Heart left ventricle (tissue), 13 donors: ENCODE measurements around the gene SELENOM.

Experiments
- CTCF ChIP-seq, 12 donors: fragments of 200-600 bp; sonication (generic) in 4 of 12; IDR thresholded peaks; one replicate each; pipeline versions ENCODE4 v1.5.0 to v1.8.0; 2018 to 2022; ENCODE audit warnings: antibody characterized with exemption in 12 of 12, mild to moderate bottlenecking in 5 of 12
- POLR2A ChIP-seq, 2 donors: fragments of 450-650 bp; IDR thresholded peaks; one replicate each; pipeline ENCODE4 v1.6.1; 2017; ENCODE audit warnings: antibody characterized with exemption in 2 of 2, mild to moderate bottlenecking in 2 of 2, moderate library complexity in 2 of 2
- donor health status: ischemic (EF 13 %, LVEDD 7.1; RV severe dilation, severe dysfunction).
- donor health status: DM: no; HTN: yes; CAD: no.
- donor health status: DM: no; HTN: no; CAD: no.
- donor health status: ischemic (EF 25% LVEDD 6.9; RV normal size, moderate dysfunction).
- donor health status: ischemic (EF 25% LVEDD 5.7; RV mildly dilated, moderate dysfunction).
- donor health status: ischemic (EF 35%, LVEDD 5.7; RV mildly dilated, moderate dysfunction).
- donor health status: nonischemic (EF 11% LVEDD 7.7; RV severe dilation, severe dysfunction).
- donor health status: DM: yes; HTN: yes; CAD: no.
- donor health status: PGD.
- donor health status: ischemic (EF 29% LVEDD 5.4; RV normal size, mild dysfunction).
- donor health status: nonischemic (EF 23%, LVEDD 6.1; RV moderate dilation, normal function).

GRCh38 chr22:31055635-31056159 lies 51.7 kb downstream of the SELENOM start:
- no peak for TF ChIP-seq CTCF (IDR thresholded peaks at IDR 0.05)
- no peak for TF ChIP-seq POLR2A (IDR thresholded peaks at IDR 0.05)
